Skin of body (tissue), 2 donors: ENCODE results near the gene RBBP8. TPM values are rescaled to one million over a fixed set of nuclear protein-coding genes. Genes with fewer than 3 reads are reported as not detected.
"Not testable (repeated sequence)": the region's sequence is repeated elsewhere in the genome, so short reads cannot be mapped to it uniquely, and the experiment has no call there.

ENCODE experiments used
- DNase-seq: peaks from one replicate; lab custom pipeline; 2025; lab: John Stamatoyannopoulos, UW
- total RNA-seq: library from RNA; depleted of rRNA; stranded (reverse); fragments of >200 nt; gene quantifications from one replicate; pipeline ENCODE4 v1.2.3, GENCODE V29; 2014

RBBP8 gene
- 61.2 TPM for total RNA-seq

DNA sequence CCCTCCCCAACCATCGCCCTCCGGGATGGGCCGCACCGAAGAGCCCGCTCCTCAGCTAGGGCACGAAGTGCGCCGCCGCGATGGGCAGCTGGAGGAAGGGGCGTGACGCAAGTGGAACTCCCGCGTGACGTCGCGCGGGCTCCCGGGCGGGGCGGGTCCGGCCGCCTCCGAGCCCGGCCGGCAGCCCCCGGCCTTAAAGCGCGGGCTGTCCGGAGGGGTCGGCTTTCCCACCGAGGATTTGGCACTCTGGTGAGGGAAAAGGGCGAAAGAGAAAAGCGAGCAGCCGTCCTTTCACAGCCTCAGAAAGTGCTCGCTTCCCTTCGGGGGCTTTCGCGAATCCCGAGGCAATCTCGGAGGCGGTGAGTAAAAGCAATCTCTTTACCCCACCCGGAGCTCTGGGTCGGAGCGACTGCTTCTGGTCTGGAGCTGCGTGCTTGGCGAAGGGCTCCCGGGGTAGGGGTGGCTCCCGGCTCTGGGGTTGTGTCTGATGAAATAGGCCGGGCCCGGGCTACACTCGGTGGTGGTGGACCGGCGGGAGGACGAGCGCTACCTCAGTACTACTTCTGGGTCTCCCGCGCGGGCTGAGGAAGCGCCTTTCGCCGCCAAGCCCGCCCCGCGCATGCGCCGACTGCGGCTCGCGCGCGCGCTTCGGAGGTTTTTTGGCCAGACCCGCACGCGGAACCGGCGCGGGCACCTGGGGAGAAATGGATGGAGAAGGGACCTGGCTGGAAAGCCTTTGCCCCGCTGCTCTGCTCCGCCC, at the start of gene RBBP8:
Gene RBBP8, plus strand, starts transcription at position 123 of the 760 bp plus-strand sequence. CDS start 3,524 bp downstream, outside the sequence.
- DNase-seq = peak; percentile 75

DNA sequence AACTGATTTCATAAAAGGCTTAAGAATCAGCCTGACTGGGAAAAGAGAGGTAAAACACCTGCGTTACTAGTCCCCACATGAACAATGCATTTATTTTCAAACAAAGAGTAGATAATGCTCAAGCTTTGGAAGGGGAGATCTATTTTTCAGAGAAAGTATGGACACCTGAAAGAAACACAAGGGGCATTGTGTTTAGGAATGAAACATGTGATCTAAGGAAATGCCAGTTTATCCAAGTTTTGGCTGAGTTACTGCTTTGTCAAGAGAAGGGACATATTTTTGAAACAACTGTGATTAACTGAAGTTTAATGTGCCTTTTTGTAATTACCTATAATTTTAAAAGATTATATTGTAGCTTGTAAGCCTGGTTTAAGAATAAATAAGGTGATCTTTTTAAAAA, 49.3 kb upstream of the RBBP8 start:
- DNase-seq = no peak

DNA sequence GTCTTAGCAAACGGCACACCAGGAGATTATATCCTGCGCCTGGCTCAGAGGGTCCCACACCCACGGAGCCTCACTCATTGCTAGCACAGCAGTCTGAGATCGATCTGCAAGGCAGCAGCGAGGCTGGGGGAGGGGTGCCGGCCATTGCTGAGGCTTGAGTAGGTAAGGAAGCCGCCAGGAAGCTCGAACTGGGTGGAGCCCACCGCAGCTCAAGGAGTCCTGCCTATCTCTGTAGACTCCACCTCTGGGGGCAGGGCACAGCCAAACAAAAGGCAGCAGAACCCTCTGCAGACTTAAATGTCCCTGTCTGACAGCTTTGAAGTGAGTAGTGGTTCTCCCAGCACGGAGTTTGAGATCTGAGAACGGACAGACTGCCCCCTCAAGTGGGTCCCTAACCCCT, 47.4 kb upstream of the RBBP8 start:
- DNase-seq = not testable (repeated sequence)

DNA sequence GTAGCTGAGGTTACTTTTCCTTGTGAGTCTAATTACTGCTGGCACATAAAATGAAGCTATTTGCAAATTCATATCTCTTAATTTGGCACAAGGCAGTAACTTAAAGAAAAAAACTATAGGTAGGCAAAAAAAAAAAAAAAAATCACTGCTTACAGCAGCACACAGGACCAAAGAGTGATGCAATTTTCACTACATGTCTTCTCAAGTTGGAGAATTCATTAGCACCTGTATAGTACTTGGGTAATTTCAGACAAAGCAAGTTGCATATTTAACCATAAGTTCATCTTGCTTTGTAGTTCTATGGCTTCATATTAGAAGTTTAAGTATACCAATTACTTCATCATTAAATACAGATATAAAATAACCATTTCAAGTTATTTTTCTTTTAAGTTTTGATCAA, 33.7 kb upstream of the RBBP8 start:
- DNase-seq = no peak

DNA sequence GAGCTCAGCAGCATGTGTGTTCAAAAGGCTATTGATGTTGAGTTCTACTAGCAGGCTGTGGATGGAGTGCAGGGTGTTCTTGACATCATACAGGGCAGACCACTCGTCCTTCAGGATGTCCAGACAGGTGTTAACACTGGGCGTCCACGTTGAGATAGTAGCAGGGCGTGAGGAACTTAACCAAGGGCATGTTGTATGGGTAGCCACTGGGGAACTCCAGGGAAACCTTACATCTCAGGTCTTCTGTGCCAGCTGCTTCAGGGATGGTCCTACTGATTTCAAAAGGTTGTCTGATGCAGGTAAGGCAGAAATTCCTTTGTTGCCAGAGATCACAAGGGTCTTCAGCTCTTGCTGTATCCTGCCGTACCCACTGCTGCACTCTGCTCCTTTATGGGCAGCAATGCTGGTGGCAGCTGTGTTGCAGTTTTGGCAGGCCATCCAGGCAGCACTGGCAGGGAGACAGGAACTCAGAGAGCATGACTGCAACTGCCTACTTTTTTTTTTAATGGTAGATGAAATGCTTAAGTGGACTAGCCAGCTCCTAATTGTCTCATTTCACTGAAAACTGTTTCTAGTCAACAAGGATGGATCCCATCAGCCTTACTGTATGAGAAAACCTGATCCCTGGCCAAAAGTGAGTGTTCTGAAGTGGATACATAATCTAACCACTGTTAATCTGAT, 32.4 kb upstream of the RBBP8 start:
- DNase-seq = no peak

DNA sequence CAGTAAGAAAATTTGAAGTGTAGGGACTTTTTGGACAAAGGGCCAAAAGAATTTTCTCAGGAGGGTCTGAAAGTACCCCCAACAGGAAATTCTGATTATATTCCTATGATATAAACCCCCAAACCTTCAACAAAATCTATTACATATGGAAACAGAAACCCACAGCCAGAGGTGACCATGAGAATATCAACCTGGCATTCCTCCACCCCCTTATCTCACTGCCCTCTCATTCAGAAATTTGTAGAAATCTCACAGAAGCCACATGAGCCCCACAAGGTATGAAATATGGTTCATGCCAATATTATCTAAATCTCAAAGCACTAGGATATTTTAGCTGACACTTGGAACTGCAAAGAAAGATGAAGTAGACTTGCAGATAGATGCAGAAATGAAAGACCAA, 31.0 kb upstream of the RBBP8 start:
- no peak for DNase-seq

DNA sequence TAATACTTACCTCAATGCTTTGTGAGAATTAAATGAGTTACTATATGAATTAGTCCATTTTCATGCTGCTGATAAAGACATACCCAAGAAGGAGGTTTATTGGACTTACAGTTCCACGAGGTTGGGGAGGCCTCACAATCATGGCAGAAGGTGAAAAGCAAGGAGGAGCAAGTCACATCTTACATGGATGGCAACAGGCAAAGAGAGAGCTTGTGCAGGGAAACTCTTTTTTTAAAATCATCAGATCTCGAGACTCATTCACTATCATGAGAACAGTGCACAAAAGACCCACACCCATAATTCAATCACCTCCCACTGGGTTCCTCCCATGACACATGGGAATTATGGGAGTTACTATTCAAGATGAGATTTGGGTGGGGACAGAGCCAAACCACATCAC, 29.9 kb upstream of the RBBP8 start:
- DNase-seq = not testable (repeated sequence)

DNA sequence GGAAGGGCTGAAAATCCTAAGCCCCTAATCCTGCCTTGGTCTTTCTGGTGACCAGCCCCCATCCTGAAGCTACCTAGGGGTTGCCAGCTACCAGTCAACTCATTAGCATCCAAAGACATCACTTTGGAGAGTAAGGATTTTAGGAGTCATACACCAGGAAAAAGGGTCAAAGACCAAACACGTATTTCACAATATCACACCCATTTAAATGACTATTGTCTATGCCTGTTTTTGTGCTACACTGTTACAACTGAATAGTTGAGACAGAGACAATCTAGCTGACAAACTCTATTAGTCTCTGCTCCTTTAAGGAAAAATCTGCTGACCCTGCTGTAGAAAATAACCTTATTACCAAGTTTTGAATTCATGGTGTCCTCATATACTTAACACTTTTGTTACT, 21.0 kb upstream of the RBBP8 start:
- DNase-seq = no peak

DNA sequence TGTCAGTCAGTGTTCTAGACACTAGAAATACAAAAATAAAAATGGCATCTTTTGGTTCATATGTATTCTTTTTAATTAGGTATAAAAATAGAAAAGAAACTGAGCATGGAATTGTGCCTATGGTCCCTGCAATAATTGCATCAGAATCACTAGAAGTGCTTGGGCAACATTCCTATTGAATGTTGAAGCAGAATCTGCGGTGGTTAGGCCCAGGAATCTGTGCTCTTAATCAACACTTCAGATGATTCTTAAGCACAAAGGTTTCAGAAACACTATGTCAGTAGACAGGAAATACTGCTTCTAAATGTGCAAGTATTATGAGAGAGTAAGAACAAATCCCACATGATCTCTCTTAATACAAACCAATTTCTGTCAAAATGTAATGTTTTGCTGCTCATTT, 20.3 kb upstream of the RBBP8 start:
- no peak for DNase-seq

DNA sequence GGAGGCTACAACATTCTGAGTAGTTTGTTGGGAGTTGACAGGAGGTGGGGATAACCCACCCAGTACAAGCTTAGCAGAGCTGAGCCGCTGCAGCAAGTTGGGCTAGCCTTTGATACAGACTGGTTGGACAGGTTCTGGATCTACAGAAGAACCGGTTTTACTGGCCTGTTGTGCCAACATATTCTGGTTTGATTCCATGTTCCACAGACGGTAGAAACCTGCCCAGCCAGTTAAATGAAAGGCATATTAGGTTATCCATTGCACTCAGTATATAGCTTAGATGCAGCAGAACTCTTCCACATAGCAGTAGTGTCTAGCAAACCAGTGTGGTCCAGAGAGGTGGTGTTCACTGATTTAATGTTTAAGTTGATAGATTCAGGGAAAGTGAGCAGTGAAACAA, 19.3 kb upstream of the RBBP8 start:
- DNase-seq = no peak

DNA sequence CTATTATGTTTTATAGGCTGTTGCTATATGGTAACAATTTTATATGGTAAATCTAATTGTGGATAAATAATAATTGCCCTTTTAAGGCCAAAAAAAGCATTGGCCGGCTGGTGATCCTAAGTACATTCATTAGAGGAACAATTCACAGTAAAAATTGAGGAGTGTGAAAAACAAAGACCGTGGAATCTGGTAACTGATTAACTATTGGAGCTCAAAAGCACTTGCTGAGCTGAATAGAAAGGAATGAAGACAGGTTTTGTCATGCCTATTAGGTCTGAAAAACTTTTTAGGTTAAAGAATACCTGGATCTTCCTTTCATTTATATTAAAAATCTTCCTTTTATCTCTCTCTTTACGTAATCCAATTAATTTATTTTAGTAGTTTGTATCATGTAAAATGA, 18.5 kb upstream of the RBBP8 start:
- no peak for DNase-seq

DNA sequence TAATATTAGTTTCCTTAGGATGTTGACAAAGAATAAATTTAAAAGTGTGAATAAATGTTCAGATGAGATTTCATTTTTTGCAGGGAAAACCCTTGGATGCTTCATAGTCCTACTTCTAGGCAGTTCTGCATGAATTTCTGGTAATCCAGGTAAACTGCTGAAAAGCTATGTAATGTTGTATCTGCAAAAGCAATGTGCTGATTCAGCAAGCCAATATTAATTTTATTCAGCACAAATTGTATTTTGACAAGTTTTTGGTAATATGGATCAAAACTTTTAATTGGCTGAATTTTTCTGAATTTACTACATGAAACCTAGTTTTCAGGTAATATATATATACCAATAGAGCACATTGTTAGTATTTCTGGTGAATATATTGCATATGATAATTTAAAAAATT, 17.8 kb upstream of the RBBP8 start:
- DNase-seq = no peak

DNA sequence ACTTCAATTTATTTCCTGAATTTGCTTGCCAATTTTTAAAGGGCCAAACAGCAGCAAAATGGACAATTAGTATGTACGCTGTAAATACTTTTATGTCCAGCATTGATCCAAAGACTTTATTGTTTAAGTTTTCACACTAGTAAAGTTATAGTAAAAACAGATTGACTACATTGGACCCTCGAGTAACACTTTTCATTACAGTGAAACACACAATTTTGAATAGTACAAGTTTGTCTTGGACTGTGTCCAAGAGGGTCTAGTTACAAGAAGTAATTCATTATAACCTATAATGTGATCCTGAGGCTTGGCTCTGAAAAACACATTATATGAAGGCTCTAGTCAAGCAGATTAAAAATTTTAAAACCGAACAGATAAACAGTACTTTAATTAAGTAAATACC, 11.4 kb upstream of the RBBP8 start:
- no peak for DNase-seq

DNA sequence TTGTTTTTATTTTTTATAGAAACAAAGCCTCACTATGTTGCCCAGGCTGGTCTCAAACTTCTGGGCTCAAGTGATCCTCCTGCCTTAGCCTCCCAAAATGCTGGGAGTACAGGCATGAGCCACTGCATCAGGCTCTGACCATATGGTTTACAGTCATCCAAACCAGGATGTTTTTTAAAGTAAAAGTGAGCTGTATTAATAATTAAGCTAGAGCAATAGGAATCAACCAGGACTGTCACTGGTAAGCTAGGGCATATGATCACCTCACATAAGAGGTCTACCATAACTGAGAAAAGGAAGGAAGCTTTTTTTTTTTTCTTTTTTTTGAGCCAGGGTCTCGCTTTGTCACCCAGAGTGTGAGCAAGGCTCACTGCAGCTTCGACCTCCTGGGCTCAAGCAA, 8.5 kb upstream of the RBBP8 start:
- DNase-seq = no peak

DNA sequence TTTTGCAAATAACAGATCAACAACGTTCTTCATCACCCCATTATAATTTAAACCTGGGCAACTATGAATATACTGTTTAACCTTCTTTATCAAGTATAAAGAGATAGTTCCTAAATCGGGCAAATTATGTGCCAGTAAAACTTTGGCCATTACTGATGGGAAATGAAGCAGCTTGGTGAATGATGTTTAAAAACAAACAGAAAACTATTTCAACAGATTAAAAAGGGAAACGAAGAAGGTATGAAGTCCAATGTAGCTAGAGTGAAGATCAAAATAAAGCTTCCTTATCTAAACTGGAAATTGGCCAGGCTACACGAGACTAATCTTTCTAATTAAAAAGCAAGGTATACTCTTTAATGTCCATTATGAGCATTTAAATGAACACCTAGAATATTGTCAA, 6.7 kb upstream of the RBBP8 start:
- DNase-seq = no peak

DNA sequence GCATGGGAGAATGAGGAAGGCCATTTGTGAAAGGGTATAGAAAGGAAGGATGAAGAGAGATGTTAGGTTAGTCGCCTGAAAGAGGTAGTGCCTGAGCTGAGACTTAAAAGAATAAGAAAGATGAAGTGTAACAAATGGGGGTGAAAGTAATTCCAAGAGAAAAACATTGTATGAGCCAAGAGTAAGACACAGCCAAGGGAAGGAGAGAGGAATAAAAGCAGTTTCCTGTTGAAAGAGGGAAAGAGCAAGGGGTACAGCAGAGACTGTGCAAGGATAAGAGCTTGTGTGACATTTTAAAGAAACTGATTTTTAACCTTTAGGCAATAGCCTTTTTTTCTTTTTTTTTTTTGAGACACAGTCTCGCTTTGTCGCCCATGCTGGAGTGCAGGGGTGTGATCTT, 4.8 kb upstream of the RBBP8 start:
- DNase-seq = no peak

DNA sequence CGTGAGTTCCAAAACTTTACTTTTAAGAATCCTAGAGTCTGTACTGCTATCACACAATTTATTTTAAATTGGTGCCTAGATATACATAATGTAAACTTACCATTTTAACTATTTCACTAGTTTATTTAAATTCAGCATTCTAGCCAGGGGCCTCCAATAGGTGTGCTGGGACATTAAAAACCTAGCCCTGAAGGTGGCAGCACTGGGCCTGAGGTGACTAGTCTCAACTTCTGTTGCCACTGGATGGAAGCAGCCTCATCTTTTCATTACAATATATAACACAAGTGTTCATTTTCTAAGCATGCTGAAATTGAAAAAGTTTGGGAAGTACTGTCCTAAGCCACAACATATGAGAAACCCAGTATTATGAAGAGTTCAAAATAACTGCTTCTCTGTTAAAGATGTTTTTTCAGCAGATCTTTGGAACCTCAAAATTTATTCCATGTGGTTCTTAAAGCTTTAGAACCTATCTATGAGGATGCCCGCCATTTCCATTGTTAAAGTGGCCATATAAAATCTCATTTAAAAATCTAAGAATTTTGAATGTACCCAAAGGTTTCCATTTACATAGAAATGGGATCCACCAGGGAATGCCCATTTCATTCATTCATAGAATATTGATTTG, 2.9 kb upstream of the RBBP8 start:
- no peak for DNase-seq

DNA sequence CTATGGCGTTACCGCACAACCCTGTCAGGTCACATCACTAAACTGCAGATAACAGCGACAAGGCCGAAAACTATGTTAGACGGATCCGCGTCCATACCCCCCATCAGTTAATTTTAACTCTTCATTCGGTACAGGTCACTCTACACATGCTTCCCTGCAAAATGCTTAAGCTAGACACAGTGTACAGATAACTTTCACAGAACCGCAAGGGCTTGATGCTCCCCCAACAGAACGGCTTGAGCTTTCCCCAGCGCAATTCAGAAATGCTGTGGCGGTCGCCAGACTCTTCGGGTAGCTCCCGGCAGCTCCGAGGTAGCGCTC, 283 bp upstream of the RBBP8 start:
- DNase-seq = no peak

DNA sequence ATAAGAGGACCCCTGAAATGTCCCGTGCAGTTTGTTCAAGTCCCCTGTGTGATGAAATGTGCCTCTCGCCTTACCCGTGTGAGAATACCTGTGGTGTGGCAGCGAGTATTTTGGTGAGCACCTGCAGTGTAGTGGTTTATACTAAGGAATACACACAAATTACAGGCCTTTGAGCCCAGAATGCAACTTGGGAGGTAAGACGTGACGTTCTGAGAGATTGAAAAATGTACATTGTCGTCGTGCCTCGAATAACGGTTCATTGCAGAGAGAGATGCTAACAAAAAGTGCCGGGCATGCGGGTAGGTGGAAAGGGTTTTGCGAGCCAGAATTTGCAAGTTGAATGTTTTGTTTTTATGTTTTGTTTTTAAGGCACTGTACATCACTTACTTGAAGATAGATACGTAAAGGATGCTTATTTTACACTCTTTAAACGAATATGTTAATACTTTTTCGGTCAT, 867 bp downstream of the RBBP8 start:
- peak; percentile 48 for DNase-seq

DNA sequence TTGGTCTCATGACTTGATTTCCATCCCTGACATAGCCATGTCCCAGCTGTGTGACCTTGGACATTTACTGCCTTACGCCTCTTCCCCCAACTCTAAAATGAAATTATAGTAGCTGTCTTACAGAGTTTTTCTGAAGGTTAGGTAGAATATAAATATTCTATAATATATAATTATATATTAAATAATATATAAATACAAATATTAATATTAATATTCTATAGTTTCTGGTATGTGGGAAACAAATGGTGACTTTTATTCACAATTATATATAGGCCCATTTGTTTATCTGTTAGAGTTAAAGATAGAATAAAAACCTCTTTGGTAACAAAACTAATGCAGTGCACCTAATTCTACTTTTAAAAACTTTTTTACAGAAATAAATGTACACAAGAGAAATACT, 1.7 kb downstream of the RBBP8 start:
- DNase-seq = no peak

DNA sequence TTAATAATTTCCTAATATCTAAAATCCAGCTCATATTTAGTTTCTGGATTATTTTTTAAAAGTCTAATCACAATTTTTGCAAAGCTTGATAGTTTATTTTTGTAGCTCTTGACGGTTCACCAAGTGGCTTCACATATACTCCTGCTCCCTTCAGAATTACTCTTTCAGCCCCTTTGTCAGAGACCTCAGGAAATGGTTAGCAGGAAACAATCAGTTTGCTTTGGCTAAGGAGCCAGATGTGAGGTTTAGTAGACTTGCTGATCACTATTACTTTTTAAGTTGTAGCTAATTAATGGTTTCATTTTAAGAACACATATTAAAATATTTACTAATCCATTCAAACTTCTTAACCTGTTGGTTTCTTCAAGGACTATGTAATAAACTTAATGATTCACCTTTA, 2.3 kb downstream of the RBBP8 start:
- no peak for DNase-seq

DNA sequence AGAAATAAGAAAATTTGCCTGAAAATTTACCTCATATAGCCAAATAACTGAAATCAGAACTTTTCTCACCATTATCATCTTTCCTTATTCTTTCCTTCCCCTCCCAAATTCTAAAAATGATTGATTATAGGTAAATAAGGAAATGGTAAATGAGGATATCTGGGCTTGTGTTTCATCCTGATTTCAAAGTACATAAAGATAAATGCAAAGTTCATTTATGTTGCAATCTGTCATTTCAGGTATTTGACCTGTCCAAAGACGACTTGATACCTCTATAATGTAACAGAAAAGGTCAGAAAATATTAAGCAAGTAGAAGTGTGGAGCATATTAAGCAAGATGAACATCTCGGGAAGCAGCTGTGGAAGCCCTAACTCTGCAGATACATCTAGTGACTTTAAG, 3.4 kb downstream of the RBBP8 start:
- no peak for DNase-seq

DNA sequence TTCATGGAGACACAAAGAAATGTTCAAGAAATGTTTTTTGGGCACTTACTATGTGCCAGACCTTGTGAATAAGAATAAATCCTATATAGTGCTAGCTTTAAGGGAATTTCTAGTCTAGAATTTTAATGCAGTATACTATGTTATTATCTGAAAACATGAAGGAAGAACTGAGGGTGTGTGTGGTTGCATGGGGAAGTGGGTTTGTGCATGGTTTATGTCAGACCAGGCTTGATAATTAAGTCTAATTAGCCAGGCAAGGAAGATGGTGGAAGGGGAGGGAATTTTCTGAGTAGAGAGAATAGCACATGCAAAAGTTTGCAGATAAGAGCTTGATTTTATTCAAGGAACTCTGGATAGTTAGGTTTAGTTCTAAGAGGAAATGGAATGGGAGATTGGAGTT, 6.5 kb downstream of the RBBP8 start:
- no peak for DNase-seq
